Activated CD4-positive, alpha-beta T cell treated with anti-CD3 and anti-CD28 coated beads, Interleukin-2, amount 10 ng/mL, durations not matched to agents 7 days and 5 days (primary cell): Measurements from ENCODE around the gene ZBTB38. TPM values are rescaled to one million over a fixed set of nuclear protein-coding genes. Genes with fewer than 3 reads are reported as not detected.

ENCODE experiments used
- CTCF ChIA-PET: fragments of 350-600 bp; sonication (Branson Sonifier 250); formaldehyde crosslinking; loops from one replicate; lab custom pipeline; 2021; ENCODE audit warnings: antibody characterized with exemption; lab: Charles Lee
- POLR2A ChIA-PET: fragments of 350-600 bp; sonication (Branson Sonifier 250); formaldehyde crosslinking; loops from one replicate; lab custom pipeline; 2021; ENCODE audit warnings: antibody characterized with exemption; lab: Charles Lee
- DNase-seq: peaks from one replicate; pipeline ENCODE4 v3.0.0-alpha.2; 2020
- H3K27ac Mint-ChIP-seq: one replicate; pipeline ENCODE4 v1.8.0; 2021; ENCODE audit warnings: mild to moderate bottlenecking, moderate library complexity, mixed read lengths
- H3K27me3 Mint-ChIP-seq: one replicate; pipeline ENCODE4 v1.8.0; 2021; ENCODE audit warnings: mixed read lengths
- H3K36me3 Mint-ChIP-seq: one replicate; pipeline ENCODE4 v1.8.0; 2021; ENCODE audit warnings: low read depth, mixed read lengths
- H3K4me1 Mint-ChIP-seq: one replicate; pipeline ENCODE4 v1.8.0; 2021; ENCODE audit warnings: mixed read lengths
- H3K4me3 Mint-ChIP-seq: one replicate; pipeline ENCODE4 v1.8.0; 2021; ENCODE audit warnings: mild to moderate bottlenecking, moderate library complexity, mixed read lengths
- H3K9me3 Mint-ChIP-seq: one replicate; pipeline ENCODE4 v1.8.0; 2021; ENCODE audit warnings: mixed read lengths
- total RNA-seq, 2 experiments: library from RNA; stranded (reverse); gene quantifications; one replicate each; pipeline ENCODE4 v1.2.3, GENCODE V29; 2021

ZBTB38 gene
- total RNA-seq, 2 experiments from 2014 or later: 20.0 to 26.1 TPM

GRCh38 chr3:141384575-141384974, 16.3 kb downstream of the ZBTB38 start:
- Mint-ChIP-seq H3K27me3 (peaks cover 12% of the 10 kb centered on the region), H3K36me3 (no peaks in the 10 kb centered on the region), H3K4me3 (no peak overlapping the region), H3K4me1 (peaks cover 8% of the 10 kb centered on the region), H3K27ac (no peak overlapping the region), H3K9me3 (no peaks in the 10 kb centered on the region)
- DNase-seq: no peak
- ChIA-PET POLR2A (no interaction called here), CTCF (interaction anchor here (0.6 to 4.5 kb wide), 8 partner anchors 10 to 189 kb away, joined by 3 to 32 read pairs (median 6); no protein-coding TSS in a partner anchor)

- POLR2A ChIA-PET: interaction anchor here (0.7 kb wide), 1 partner anchor 14 kb away, joined by 3 read pairs; no protein-coding TSS in a partner anchor
- Mint-ChIP-seq H3K27me3 (peaks cover 12% of the 10 kb centered on the region), H3K4me3 (peak overlapping the region; percentile 36), H3K9me3 (no peaks in the 10 kb centered on the region), H3K27ac (peak overlapping the region; percentile 15), H3K36me3 (no peaks in the 10 kb centered on the region), H3K4me1 (peaks cover 11% of the 10 kb centered on the region)
- CTCF ChIA-PET: interaction anchor here (0.6 to 4.5 kb wide), 8 partner anchors 11 to 146 kb away, joined by 3 to 32 read pairs (median 4); no protein-coding TSS in a partner anchor
- DNase-seq: no peak
Observed at GRCh38 chr3:141385406-141386125, 17.3 kb downstream of the ZBTB38 start.

- no peaks in the 10 kb centered on the region for H3K9me3 Mint-ChIP-seq
Observed at GRCh38 chr3:141386126-141386488, 17.8 kb downstream of the ZBTB38 start.

GRCh38 chr3:141386611-141387111, 18.4 kb downstream of the ZBTB38 start:
- H3K9me3 Mint-ChIP-seq: no peaks in the 10 kb centered on the region
- H3K4me3 Mint-ChIP-seq: peak overlapping the region; percentile 36
- DNase-seq: no peak
- CTCF ChIA-PET: interaction anchor here (0.9 to 4.5 kb wide), 3 partner anchors 8 to 12 kb away, joined by 3 to 32 read pairs (median 11); no protein-coding TSS in a partner anchor
- peak overlapping the region; percentile 79 for H3K27ac Mint-ChIP-seq
- peaks cover 13% of the 10 kb centered on the region for H3K4me1 Mint-ChIP-seq
- POLR2A ChIA-PET: no interaction called here
- no peaks in the 10 kb centered on the region for H3K36me3 Mint-ChIP-seq
- peaks cover 12% of the 10 kb centered on the region for H3K27me3 Mint-ChIP-seq

More at GRCh38 chr3:141386126-141386488, 17.8 kb downstream of the ZBTB38 start:
- H3K27me3 Mint-ChIP-seq: peaks cover 12% of the 10 kb centered on the region
- ChIA-PET CTCF (interaction anchor here (0.9 to 4.5 kb wide), 3 partner anchors 11 to 74 kb away, joined by 3 to 32 read pairs (median 5); no protein-coding TSS in a partner anchor), POLR2A (interaction anchor here (0.7 kb wide), 1 partner anchor 15 kb away, joined by 3 read pairs; no protein-coding TSS in a partner anchor)
- peak overlapping the region; percentile 36 for H3K4me3 Mint-ChIP-seq
- no peak for DNase-seq
- H3K27ac Mint-ChIP-seq: peak overlapping the region; percentile 15
- H3K4me1 Mint-ChIP-seq: peaks cover 13% of the 10 kb centered on the region
- no peaks in the 10 kb centered on the region for H3K36me3 Mint-ChIP-seq

- H3K27ac Mint-ChIP-seq: peak overlapping the region; percentile 65
- POLR2A ChIA-PET: no interaction called here
- CTCF ChIA-PET: interaction anchor here (1.3 to 2.0 kb wide), 3 partner anchors 9 to 17 kb away, joined by 5 to 11 read pairs (median 6); no protein-coding TSS in a partner anchor
- no peaks in the 10 kb centered on the region for H3K36me3 Mint-ChIP-seq
- no peaks in the 10 kb centered on the region for H3K9me3 Mint-ChIP-seq
- no peak overlapping the region for H3K4me3 Mint-ChIP-seq
- peaks cover 14% of the 10 kb centered on the region for H3K4me1 Mint-ChIP-seq
- peaks cover 12% of the 10 kb centered on the region for H3K27me3 Mint-ChIP-seq
- no peak for DNase-seq
Observed at GRCh38 chr3:141387516-141387915, 19.2 kb downstream of the ZBTB38 start.

GRCh38 chr3:141388395-141388794, 20.1 kb downstream of the ZBTB38 start:
- Mint-ChIP-seq H3K9me3 (no peaks in the 10 kb centered on the region), H3K27me3 (peaks cover 12% of the 10 kb centered on the region), H3K27ac (peak overlapping the region; percentile 70), H3K36me3 (no peaks in the 10 kb centered on the region), H3K4me1 (peaks cover 14% of the 10 kb centered on the region), H3K4me3 (no peak overlapping the region)
- ChIA-PET CTCF (interaction anchor here (0.6 to 2.0 kb wide), 7 partner anchors 9 to 53 kb away, joined by 3 to 11 read pairs (median 4); no protein-coding TSS in a partner anchor), POLR2A (no interaction called here)
- DNase-seq: no peak

- DNase-seq: no peak
- H3K4me1 Mint-ChIP-seq: peaks cover 14% of the 10 kb centered on the region
- peak overlapping the region; percentile 70 for H3K27ac Mint-ChIP-seq
- H3K4me3 Mint-ChIP-seq: peak overlapping the region; percentile 29
- H3K9me3 Mint-ChIP-seq: no peaks in the 10 kb centered on the region
- CTCF ChIA-PET: interaction anchor here (1.3 to 2.0 kb wide), 4 partner anchors 10 to 24 kb away, joined by 4 to 11 read pairs (median 6); no protein-coding TSS in a partner anchor
- POLR2A ChIA-PET: no interaction called here
- H3K36me3 Mint-ChIP-seq: no peaks in the 10 kb centered on the region
- H3K27me3 Mint-ChIP-seq: peaks cover 12% of the 10 kb centered on the region
Observed at GRCh38 chr3:141388823-141389621, 20.7 kb downstream of the ZBTB38 start.

- POLR2A ChIA-PET: no interaction called here
- Mint-ChIP-seq H3K27me3 (peaks cover 11% of the 10 kb centered on the region), H3K4me1 (peaks cover 14% of the 10 kb centered on the region), H3K36me3 (no peaks in the 10 kb centered on the region), H3K27ac (no peak overlapping the region), H3K4me3 (no peak overlapping the region), H3K9me3 (no peaks in the 10 kb centered on the region)
- no peak for DNase-seq
- CTCF ChIA-PET: interaction anchor here (1.0 to 1.8 kb wide), 2 partner anchors 19 to 23 kb away, joined by 4 read pairs; no protein-coding TSS in a partner anchor
Observed at GRCh38 chr3:141389703-141390102, 21.4 kb downstream of the ZBTB38 start.

GRCh38 chr3:141390747-141391146, 22.4 kb downstream of the ZBTB38 start:
- Mint-ChIP-seq H3K27ac (no peak overlapping the region), H3K36me3 (no peaks in the 10 kb centered on the region), H3K27me3 (peaks cover 8% of the 10 kb centered on the region), H3K4me3 (no peak overlapping the region), H3K4me1 (peaks cover 14% of the 10 kb centered on the region), H3K9me3 (no peaks in the 10 kb centered on the region)
- CTCF ChIA-PET: interaction anchor here (0.9 to 1.0 kb wide), 2 partner anchors 10 to 51 kb away, joined by 3 to 4 read pairs; no protein-coding TSS in a partner anchor
- no peak for DNase-seq
- POLR2A ChIA-PET: no interaction called here

- CTCF ChIA-PET: interaction anchor here (0.9 kb wide), 1 partner anchor 50 kb away, joined by 4 read pairs; no protein-coding TSS in a partner anchor
- Mint-ChIP-seq H3K9me3 (peaks cover 3% of the 10 kb centered on the region), H3K36me3 (no peaks in the 10 kb centered on the region), H3K27ac (no peak overlapping the region), H3K4me1 (peaks cover 14% of the 10 kb centered on the region), H3K27me3 (peaks cover 6% of the 10 kb centered on the region), H3K4me3 (no peak overlapping the region)
- POLR2A ChIA-PET: no interaction called here
- no peak for DNase-seq
Observed at GRCh38 chr3:141391298-141391990, 23.1 kb downstream of the ZBTB38 start.

GRCh38 chr3:141391991-141392316, 23.6 kb downstream of the ZBTB38 start:
- CTCF ChIA-PET: interaction anchor here (1.0 kb wide), 1 partner anchor 80 kb away, joined by 3 read pairs; no protein-coding TSS in a partner anchor
- no peak overlapping the region for H3K4me3 Mint-ChIP-seq

GRCh38 chr3:141392416-141392815, 24.1 kb downstream of the ZBTB38 start:
- CTCF ChIA-PET: interaction anchor here (1.0 kb wide), 1 partner anchor 81 kb away, joined by 3 read pairs; no protein-coding TSS in a partner anchor
- peaks cover 14% of the 10 kb centered on the region for H3K4me1 Mint-ChIP-seq
- POLR2A ChIA-PET: no interaction called here
- no peak for DNase-seq
- H3K27me3 Mint-ChIP-seq: no peaks in the 10 kb centered on the region
- H3K9me3 Mint-ChIP-seq: peaks cover 11% of the 10 kb centered on the region
- peaks cover 2% of the 10 kb centered on the region for H3K36me3 Mint-ChIP-seq
- H3K4me3 Mint-ChIP-seq: no peak overlapping the region
- no peak overlapping the region for H3K27ac Mint-ChIP-seq

More at GRCh38 chr3:141391991-141392316, 23.6 kb downstream of the ZBTB38 start:
- H3K9me3 Mint-ChIP-seq: peaks cover 6% of the 10 kb centered on the region
- H3K27me3 Mint-ChIP-seq: peaks cover 3% of the 10 kb centered on the region
- POLR2A ChIA-PET: no interaction called here
- H3K4me1 Mint-ChIP-seq: peaks cover 14% of the 10 kb centered on the region
- H3K36me3 Mint-ChIP-seq: peaks cover under 1% of the 10 kb centered on the region
- no peak for DNase-seq
- no peak overlapping the region for H3K27ac Mint-ChIP-seq
